ENCODE results near the gene CENPB. TPM values are rescaled to one million over a fixed set of nuclear protein-coding genes. Genes with fewer than 3 reads are reported as not detected.

Gene CENPB
- total RNA-seq, 2 experiments from 2014 or later = 29.1 to 30.3 TPM

DNA sequence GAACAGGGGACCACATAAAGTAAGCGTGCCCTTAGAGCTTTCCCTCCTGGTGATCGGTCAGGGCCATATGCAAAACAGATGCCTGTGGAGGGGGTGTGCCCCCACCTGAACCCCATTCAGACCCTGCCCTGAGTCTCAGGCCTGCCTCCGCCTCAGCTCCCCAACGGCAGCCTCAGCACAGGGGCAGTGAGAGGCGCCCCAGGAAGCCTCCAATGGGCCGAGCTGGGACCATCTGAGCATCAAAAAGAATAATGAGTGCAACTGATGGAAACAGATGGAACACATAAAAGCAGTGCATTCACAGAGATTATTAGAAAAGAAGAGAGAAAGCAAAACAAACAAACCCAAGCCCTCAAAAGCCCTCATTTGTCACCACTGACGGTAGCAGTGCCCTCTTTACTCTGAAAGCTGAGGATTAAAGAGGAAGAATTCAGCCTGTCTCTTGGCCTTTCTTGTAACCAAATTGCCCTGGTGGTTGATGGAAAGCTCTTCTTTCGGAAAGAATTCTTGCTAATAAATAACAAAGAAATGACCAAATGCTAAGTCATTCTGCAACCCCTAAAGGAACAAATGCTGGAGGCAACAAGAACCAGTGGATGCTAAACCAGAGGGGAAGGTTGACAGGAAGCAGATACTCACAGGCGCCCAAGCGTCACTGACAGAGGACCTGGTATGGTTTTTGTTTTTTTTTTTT is 25.7 kb downstream of the CENPB start:
- CTCF ChIA-PET = interaction anchor here (1.0 to 1.1 kb wide), 2 partner anchors 8 to 10 kb away, joined by 3 to 4 read pairs; no protein-coding TSS in a partner anchor
- H3K4me1 Mint-ChIP-seq (ENCODE audit: low read depth) = peaks cover 8% of the 10 kb centered on the region
- no peak overlapping the region for H3K4me3 Mint-ChIP-seq
- H3K9me3 Mint-ChIP-seq = no peaks in the 10 kb centered on the region
- intact Hi-C loops (cut with micrococcal nuclease) = no loop called here
- H3K27me3 Mint-ChIP-seq (ENCODE audit: low read depth) = no peaks in the 10 kb centered on the region
- H3K27ac Mint-ChIP-seq = no peak overlapping the region
- peaks cover 15% of the 10 kb centered on the region for H3K36me3 Mint-ChIP-seq (ENCODE audit: low read depth)
- DNase-seq = no peak

DNA sequence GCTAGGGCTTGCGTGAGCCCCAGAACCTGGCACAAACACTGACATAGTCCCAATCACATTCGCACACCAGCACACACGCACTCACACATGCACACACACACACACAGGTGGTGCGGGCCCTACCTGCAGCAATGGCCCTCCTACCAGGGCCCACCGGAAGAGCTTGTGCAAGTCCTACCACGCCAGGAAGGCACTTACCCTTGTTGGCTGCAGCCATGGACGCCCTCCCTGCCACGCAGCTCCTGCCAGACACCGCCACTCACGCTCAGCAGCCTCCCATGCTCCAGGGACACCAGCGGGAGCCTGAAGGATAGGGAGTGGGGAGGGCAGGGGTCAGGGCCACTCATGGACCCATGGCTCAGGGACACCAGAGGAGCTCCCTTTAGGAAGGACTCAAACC is 26.7 kb downstream of the CENPB start:
- DNase-seq = no peak
- peaks cover 2% of the 10 kb centered on the region for H3K4me1 Mint-ChIP-seq (ENCODE audit: low read depth)
- no peaks in the 10 kb centered on the region for H3K27me3 Mint-ChIP-seq (ENCODE audit: low read depth)
- H3K4me3 Mint-ChIP-seq = no peak overlapping the region
- CTCF ChIA-PET = interaction anchor here (1.0 to 1.1 kb wide), 2 partner anchors 9 kb away, joined by 3 to 4 read pairs; no protein-coding TSS in a partner anchor
- peaks cover 15% of the 10 kb centered on the region for H3K36me3 Mint-ChIP-seq (ENCODE audit: low read depth)
- intact Hi-C loops (cut with micrococcal nuclease) = no loop called here
- H3K27ac Mint-ChIP-seq = no peak overlapping the region
- H3K9me3 Mint-ChIP-seq = no peaks in the 10 kb centered on the region

GRCh38 chr20:3759316-3759823 is 27.2 kb downstream of the CENPB start:
- no peaks in the 10 kb centered on the region for H3K9me3 Mint-ChIP-seq
- H3K27me3 Mint-ChIP-seq (ENCODE audit: low read depth) = no peaks in the 10 kb centered on the region
- H3K36me3 Mint-ChIP-seq (ENCODE audit: low read depth) = peaks cover 15% of the 10 kb centered on the region
- CTCF ChIA-PET = interaction anchor here (1.1 to 3.0 kb wide), 4 partner anchors 9 to 95 kb away, joined by 3 to 11 read pairs (median 4); partner anchors contain the start of gene ADISSP
- no peak overlapping the region for H3K27ac Mint-ChIP-seq
- intact Hi-C loops (cut with micrococcal nuclease) = no loop called here
- DNase-seq = no peak
- H3K4me3 Mint-ChIP-seq = no peak overlapping the region
- no peaks in the 10 kb centered on the region for H3K4me1 Mint-ChIP-seq (ENCODE audit: low read depth)

DNA sequence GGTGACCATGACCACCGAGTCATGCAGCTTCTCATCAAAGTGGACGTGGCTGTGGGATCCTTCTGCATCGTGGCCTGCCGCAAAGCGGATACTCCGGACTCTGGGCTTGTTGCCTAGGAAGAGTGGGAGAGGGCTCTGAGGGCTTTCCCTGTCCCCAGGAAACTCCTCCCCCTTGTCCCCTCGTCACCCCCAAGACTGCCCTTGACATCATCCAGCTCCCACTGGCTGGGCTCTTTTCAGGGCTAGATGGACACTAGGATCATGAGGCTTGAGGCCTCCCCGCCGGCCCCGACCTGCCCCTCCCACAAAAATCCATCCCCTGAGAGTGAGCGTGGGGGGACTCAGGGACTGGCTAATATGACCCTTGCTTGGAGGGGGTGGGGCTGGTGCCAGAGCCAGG is 28.0 kb downstream of the CENPB start:
- Mint-ChIP-seq H3K27me3 (ENCODE audit: low read depth) (no peaks in the 10 kb centered on the region), H3K4me1 (ENCODE audit: low read depth) (no peaks in the 10 kb centered on the region), H3K36me3 (ENCODE audit: low read depth) (peaks cover 15% of the 10 kb centered on the region), H3K27ac (no peak overlapping the region), H3K4me3 (no peak overlapping the region), H3K9me3 (no peaks in the 10 kb centered on the region)
- DNase-seq = no peak
- CTCF ChIA-PET = interaction anchor here (1.2 to 3.0 kb wide), 7 partner anchors 10 to 334 kb away, joined by 3 to 11 read pairs (median 5); partner anchors contain the start of gene ADISSP
- intact Hi-C loops (cut with micrococcal nuclease) = no loop called here

DNA sequence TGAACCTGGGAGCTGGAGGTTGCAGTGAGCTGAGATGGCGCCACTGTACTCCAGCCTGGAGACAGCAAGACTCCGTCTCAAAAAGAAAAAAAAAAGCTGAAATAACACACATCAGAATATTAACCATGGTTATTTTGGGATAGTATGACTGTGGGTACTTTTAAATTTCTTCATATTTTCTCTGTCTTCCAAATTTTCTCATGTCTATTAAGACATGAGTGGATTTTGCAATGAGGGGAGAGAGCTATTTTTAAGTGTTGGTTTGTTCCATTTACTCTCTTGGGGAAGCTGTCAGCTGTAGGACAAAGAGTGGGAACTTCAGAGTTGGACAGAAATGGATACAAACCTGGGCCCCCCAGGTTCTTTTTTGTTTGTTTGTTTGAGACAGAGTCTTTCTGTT is 29.3 kb downstream of the CENPB start:
- H3K4me3 Mint-ChIP-seq = no peak overlapping the region
- CTCF ChIA-PET = interaction anchor here (0.6 to 3.0 kb wide), 10 partner anchors 10 to 335 kb away, joined by 3 to 11 read pairs (median 5); partner anchors contain the start of gene ADISSP
- H3K36me3 Mint-ChIP-seq (ENCODE audit: low read depth) = peaks cover 15% of the 10 kb centered on the region
- no peaks in the 10 kb centered on the region for H3K9me3 Mint-ChIP-seq
- no peak for DNase-seq
- H3K4me1 Mint-ChIP-seq (ENCODE audit: low read depth) = peaks cover 4% of the 10 kb centered on the region
- H3K27me3 Mint-ChIP-seq (ENCODE audit: low read depth) = no peaks in the 10 kb centered on the region
- intact Hi-C loops (cut with micrococcal nuclease) = no loop called here
- no peak overlapping the region for H3K27ac Mint-ChIP-seq

- intact Hi-C loops (cut with micrococcal nuclease) = no loop called here
- DNase-seq = no peak
- no peaks in the 10 kb centered on the region for H3K27me3 Mint-ChIP-seq (ENCODE audit: low read depth)
These were observed 30.6 kb downstream of the CENPB start for GRCh38 chr20:3755814-3756480.

GRCh38 chr20:3755269-3755668 is 31.3 kb downstream of the CENPB start:
- no peak for DNase-seq
- peaks cover 7% of the 10 kb centered on the region for H3K4me1 Mint-ChIP-seq (ENCODE audit: low read depth)
- CTCF ChIA-PET = interaction anchor here (0.5 to 3.8 kb wide), 5 partner anchors 9 to 99 kb away, joined by 3 to 23 read pairs (median 3); partner anchors contain the start of genes ADISSP and CENPB
- H3K27ac Mint-ChIP-seq = no peak overlapping the region
- intact Hi-C loops (cut with micrococcal nuclease) = no loop called here
- H3K36me3 Mint-ChIP-seq (ENCODE audit: low read depth) = peaks cover 13% of the 10 kb centered on the region
- H3K4me3 Mint-ChIP-seq = no peak overlapping the region
- H3K27me3 Mint-ChIP-seq (ENCODE audit: low read depth) = no peaks in the 10 kb centered on the region
- H3K9me3 Mint-ChIP-seq = no peaks in the 10 kb centered on the region

More at GRCh38 chr20:3755814-3756480, 30.6 kb downstream of the CENPB start:
- Mint-ChIP-seq H3K36me3 (ENCODE audit: low read depth) (peaks cover 12% of the 10 kb centered on the region), H3K4me1 (ENCODE audit: low read depth) (peaks cover 7% of the 10 kb centered on the region), H3K4me3 (no peak overlapping the region), H3K9me3 (no peaks in the 10 kb centered on the region), H3K27ac (no peak overlapping the region)
- CTCF ChIA-PET = interaction anchor here (0.6 to 3.8 kb wide), 4 partner anchors 13 to 320 kb away, joined by 3 to 23 read pairs (median 6); partner anchors contain the start of genes ADISSP and CENPB

- intact Hi-C loops (cut with micrococcal nuclease) = no loop called here
- no peak overlapping the region for H3K27ac Mint-ChIP-seq
- H3K4me1 Mint-ChIP-seq (ENCODE audit: low read depth) = peaks cover 7% of the 10 kb centered on the region
- no peak overlapping the region for H3K4me3 Mint-ChIP-seq
- H3K9me3 Mint-ChIP-seq = no peaks in the 10 kb centered on the region
- H3K27me3 Mint-ChIP-seq (ENCODE audit: low read depth) = no peaks in the 10 kb centered on the region
- DNase-seq = no peak
- H3K36me3 Mint-ChIP-seq (ENCODE audit: low read depth) = peaks cover 13% of the 10 kb centered on the region
- CTCF ChIA-PET = interaction anchor here (1.1 to 3.8 kb wide), 3 partner anchors 10 to 100 kb away, joined by 3 to 23 read pairs (median 3); partner anchors contain the start of gene ADISSP
These were observed 32.3 kb downstream of the CENPB start for GRCh38 chr20:3754276-3754630.

DNA sequence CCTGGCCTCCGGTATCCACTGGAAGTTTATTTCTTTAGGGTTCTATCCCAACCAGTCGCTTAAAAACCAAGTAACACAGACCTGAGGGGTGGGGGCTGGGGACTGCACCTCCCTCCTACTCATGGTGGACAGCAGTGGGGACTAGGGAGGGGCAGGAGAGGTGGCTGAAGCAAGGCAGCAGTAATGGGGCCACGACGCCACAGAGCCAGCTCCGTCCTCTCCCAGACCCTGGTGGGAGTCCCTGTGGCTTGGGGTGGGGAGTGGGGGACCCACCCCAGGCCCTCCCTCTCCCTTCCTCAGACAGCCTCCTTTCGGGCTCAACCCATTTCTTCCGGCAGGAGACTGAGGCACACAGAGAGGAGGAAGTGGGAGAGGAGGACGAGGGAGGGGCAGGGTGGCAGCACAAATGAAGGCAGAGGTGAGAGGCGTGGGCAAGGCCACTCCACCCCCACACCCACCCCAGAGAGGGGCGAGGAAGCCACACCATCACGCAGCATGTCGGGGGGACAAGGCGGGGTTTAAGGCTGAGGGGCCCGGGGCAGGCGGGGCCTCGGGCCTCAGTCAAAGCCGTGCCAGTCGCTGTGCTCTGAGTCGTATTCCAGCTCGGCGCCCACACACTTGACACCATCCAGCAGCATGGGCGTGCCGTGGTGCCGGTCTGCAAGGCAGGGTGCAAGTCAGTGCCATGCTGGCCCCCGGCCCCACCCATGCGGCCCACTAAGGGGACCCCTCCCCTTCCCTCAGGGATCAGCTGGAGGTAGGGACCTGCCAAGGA is 32.9 kb downstream of the CENPB start:
- Mint-ChIP-seq H3K27me3 (ENCODE audit: low read depth) (no peaks in the 10 kb centered on the region), H3K27ac (no peak overlapping the region), H3K36me3 (ENCODE audit: low read depth) (peaks cover 13% of the 10 kb centered on the region), H3K9me3 (no peaks in the 10 kb centered on the region), H3K4me3 (no peak overlapping the region), H3K4me1 (ENCODE audit: low read depth) (peaks cover 7% of the 10 kb centered on the region)
- DNase-seq = no peak
- CTCF ChIA-PET = interaction anchor here (0.6 to 3.8 kb wide), 8 partner anchors 10 to 86 kb away, joined by 3 to 23 read pairs (median 4); partner anchors contain the start of genes ADISSP and AP5S1
- intact Hi-C loops (cut with micrococcal nuclease) = loop anchor here (1.0 to 2.0 kb wide), 7 partner anchors 15 to 332 kb away; partner anchors contain the start of genes AP5S1, CENPB and MAVS

GRCh38 chr20:3753098-3753497 is 33.4 kb downstream of the CENPB start:
- Mint-ChIP-seq H3K27ac (no peak overlapping the region), H3K4me1 (ENCODE audit: low read depth) (peaks cover 7% of the 10 kb centered on the region), H3K9me3 (no peaks in the 10 kb centered on the region), H3K4me3 (no peak overlapping the region), H3K36me3 (ENCODE audit: low read depth) (peaks cover 11% of the 10 kb centered on the region), H3K27me3 (ENCODE audit: low read depth) (no peaks in the 10 kb centered on the region)
- CTCF ChIA-PET = interaction anchor here (0.9 to 3.8 kb wide), 6 partner anchors 13 to 68 kb away, joined by 3 to 23 read pairs (median 5); partner anchors contain the start of genes ADISSP and AP5S1
- intact Hi-C loops (cut with micrococcal nuclease) = loop anchor here (1.0 to 2.0 kb wide), 7 partner anchors 15 to 332 kb away; partner anchors contain the start of genes AP5S1, CENPB and MAVS
- peak; percentile 81 for DNase-seq

DNA sequence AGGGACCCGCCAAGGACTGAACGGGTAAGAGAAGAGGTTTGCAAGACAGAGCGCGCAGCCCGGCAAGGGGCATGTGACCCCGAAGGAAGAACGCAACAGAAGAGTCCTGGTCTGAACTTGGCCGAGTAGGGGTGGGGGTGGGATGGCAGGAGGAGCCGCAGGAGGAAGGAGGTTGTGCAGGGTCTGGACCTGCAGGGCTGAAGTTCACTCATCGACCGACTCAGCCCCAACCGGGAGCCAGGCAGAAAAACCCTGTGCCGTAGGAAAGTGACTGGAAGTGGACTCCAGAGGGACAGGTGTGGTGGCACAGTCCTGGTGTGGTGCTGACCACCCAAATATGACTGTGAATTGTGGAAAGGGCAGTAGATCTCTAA is 34.2 kb downstream of the CENPB start:
- no peak overlapping the region for H3K27ac Mint-ChIP-seq

More for the DNA sequence above, 34.2 kb downstream of the CENPB start:
- no peaks in the 10 kb centered on the region for H3K9me3 Mint-ChIP-seq
- peak overlapping the region; percentile 48 for H3K4me3 Mint-ChIP-seq
- H3K4me1 Mint-ChIP-seq (ENCODE audit: low read depth) = peaks cover 7% of the 10 kb centered on the region
- H3K27me3 Mint-ChIP-seq (ENCODE audit: low read depth) = no peaks in the 10 kb centered on the region
- peaks cover 6% of the 10 kb centered on the region for H3K36me3 Mint-ChIP-seq (ENCODE audit: low read depth)
- DNase-seq = no peak
- CTCF ChIA-PET = interaction anchor here (0.6 to 3.8 kb wide), 5 partner anchors 15 to 333 kb away, joined by 3 to 23 read pairs (median 6); partner anchors contain the start of genes ADISSP and AP5S1
- intact Hi-C loops (cut with micrococcal nuclease) = loop anchor here (2.0 kb wide), 3 partner anchors 34 to 94 kb away; partner anchors contain the start of genes CENPB and MAVS
